HG03103 (cell line): ENCODE results near the gene OIP5.
"Not testable (repeated sequence)": the region's sequence is repeated elsewhere in the genome, so short reads cannot be mapped to it uniquely, and the experiment has no call there.

ENCODE experiments used
- ATAC-seq: cut with Tn5 transposase; IDR thresholded peaks from one replicate; pipeline ENCODE4 v1.9.1; 2021; ENCODE audit warnings: low read depth; ENCODE audit not compliant: unreplicated experiment

OIP5 gene

GRCh38 chr15:41262571-41262970, 69.8 kb downstream of the OIP5 start:
- no peak for ATAC-seq

GRCh38 chr15:41260924-41261323, 71.5 kb downstream of the OIP5 start:
- ATAC-seq, result not testable (repeated sequence)

GRCh38 chr15:41259546-41260189, 72.7 kb downstream of the OIP5 start:
- ATAC-seq, result no peak
